ENCODE results near the gene STYX. TPM values are rescaled to one million over a fixed set of nuclear protein-coding genes. Genes with fewer than 3 reads are reported as not detected.

STYX gene
- total and polyA plus RNA-seq, 2 experiments from 2014 or later, result 23.3 to 40.2 TPM

DNA sequence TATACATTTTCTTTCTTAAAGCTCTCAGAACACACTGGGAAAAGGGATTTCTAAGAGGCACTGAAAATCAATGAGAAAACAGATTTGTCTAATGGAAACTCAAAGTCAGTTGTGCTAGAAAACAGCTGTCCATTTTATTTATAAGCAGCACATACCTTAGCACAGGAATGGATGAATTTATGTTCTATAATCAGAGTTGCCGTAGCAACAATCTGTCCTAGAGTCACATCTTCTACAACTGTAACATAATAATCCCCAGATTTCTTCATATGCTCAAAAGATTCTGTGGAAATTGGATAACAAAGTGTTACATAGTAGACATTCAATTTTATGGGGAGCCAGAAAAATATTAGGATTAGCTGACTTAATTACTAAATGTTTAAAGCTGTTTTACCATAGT, 51.7 kb downstream of the STYX start:
- Histone ChIP-seq H3K27me3 (ENCODE audit: insufficient read depth) (no peaks in the 10 kb centered on the region), H3K4me2 (no peak overlapping the region), H3K36me3 (ENCODE audit: insufficient read depth) (no peaks in the 10 kb centered on the region; the same call in 1 of the 2 replicates), H3K4me3 (no peak overlapping the region), H2AFZ (no peak overlapping the region), H3K27ac (ENCODE audit: low read depth) (no peak overlapping the region), H4K20me1 (replicated peaks; ENCODE audit: insufficient read depth) (0 out of 2 replicates have a peak, but pooled peaks cover 4% of the 10 kb centered on the region), H3K79me2 (replicated peaks; ENCODE audit: insufficient read depth) (peaks cover 7% of the 10 kb centered on the region), H3K9me2 (ENCODE audit: insufficient read depth) (no peaks in the 10 kb centered on the region), H3F3A (replicated peaks; ENCODE audit: low read depth) (no peaks in the 10 kb centered on the region), H3K4me1 (ENCODE audit: insufficient read depth) (0 out of 2 replicates have a peak, but pooled peaks cover 3% of the 10 kb centered on the region)
- DNase-seq (ENCODE audit: low spot score) (no peak), ATAC-seq (no peak)
- no peaks in the 10 kb centered on the region for H3K9me3 Mint-ChIP-seq
- peaks cover 7% of the 10 kb centered on the region for H3K27me3 Mint-ChIP-seq (ENCODE audit: insufficient read depth, low read depth, poor library complexity)
- H3K36me3 Mint-ChIP-seq (ENCODE audit: low read depth), result peaks cover 30% of the 10 kb centered on the region; the same call in 2 of the 3 replicates
- no peak overlapping the region for H3K27ac Mint-ChIP-seq
- H3K4me3 Mint-ChIP-seq, result no peak overlapping the region
- TF ChIP-seq NANOG (IDR thresholded peaks at IDR 0.05; ENCODE audit: borderline replicate concordance) (no peak), EZH2 (IDR thresholded peaks at IDR 0.05; ENCODE audit: low read depth, unreplicated experiment) (no peak), JUNB (IDR thresholded peaks at IDR 0.05; ENCODE audit: unreplicated experiment) (no peak), STAT1 (IDR thresholded peaks at IDR 0.05; ENCODE audit: unreplicated experiment) (no peak), EZH2phosphoT487 (IDR thresholded peaks at IDR 0.05; ENCODE audit: unreplicated experiment) (no peak), ZNF114 (CRISPR knock-in tag; IDR thresholded peaks at IDR 0.05) (no peak), CREB1 (CRISPR knock-in tag; IDR thresholded peaks at IDR 0.05; ENCODE audit: low read depth) (no peak), ETS1 (IDR thresholded peaks at IDR 0.05) (no peak), ZNF331 (CRISPR knock-in tag; IDR thresholded peaks at IDR 0.05; ENCODE audit: low read depth) (no peak), POLR2AphosphoS5 (IDR thresholded peaks at IDR 0.05; ENCODE audit: low read depth) (no peak)
- TF ChIP-seq, protein P1, sequence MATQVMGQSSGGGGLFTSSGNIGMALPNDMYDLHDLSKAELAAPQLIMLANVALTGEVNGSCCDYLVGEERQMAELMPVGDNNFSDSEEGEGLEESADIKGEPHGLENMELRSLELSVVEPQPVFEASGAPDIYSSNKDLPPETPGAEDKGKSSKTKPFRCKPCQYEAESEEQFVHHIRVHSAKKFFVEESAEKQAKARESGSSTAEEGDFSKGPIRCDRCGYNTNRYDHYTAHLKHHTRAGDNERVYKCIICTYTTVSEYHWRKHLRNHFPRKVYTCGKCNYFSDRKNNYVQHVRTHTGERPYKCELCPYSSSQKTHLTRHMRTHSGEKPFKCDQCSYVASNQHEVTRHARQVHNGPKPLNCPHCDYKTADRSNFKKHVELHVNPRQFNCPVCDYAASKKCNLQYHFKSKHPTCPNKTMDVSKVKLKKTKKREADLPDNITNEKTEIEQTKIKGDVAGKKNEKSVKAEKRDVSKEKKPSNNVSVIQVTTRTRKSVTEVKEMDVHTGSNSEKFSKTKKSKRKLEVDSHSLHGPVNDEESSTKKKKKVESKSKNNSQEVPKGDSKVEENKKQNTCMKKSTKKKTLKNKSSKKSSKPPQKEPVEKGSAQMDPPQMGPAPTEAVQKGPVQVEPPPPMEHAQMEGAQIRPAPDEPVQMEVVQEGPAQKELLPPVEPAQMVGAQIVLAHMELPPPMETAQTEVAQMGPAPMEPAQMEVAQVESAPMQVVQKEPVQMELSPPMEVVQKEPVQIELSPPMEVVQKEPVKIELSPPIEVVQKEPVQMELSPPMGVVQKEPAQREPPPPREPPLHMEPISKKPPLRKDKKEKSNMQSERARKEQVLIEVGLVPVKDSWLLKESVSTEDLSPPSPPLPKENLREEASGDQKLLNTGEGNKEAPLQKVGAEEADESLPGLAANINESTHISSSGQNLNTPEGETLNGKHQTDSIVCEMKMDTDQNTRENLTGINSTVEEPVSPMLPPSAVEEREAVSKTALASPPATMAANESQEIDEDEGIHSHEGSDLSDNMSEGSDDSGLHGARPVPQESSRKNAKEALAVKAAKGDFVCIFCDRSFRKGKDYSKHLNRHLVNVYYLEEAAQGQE (IDR thresholded peaks at IDR 0.05; ENCODE audit: unreplicated experiment), result no peak
- TF ChIP-seq, protein P2, sequence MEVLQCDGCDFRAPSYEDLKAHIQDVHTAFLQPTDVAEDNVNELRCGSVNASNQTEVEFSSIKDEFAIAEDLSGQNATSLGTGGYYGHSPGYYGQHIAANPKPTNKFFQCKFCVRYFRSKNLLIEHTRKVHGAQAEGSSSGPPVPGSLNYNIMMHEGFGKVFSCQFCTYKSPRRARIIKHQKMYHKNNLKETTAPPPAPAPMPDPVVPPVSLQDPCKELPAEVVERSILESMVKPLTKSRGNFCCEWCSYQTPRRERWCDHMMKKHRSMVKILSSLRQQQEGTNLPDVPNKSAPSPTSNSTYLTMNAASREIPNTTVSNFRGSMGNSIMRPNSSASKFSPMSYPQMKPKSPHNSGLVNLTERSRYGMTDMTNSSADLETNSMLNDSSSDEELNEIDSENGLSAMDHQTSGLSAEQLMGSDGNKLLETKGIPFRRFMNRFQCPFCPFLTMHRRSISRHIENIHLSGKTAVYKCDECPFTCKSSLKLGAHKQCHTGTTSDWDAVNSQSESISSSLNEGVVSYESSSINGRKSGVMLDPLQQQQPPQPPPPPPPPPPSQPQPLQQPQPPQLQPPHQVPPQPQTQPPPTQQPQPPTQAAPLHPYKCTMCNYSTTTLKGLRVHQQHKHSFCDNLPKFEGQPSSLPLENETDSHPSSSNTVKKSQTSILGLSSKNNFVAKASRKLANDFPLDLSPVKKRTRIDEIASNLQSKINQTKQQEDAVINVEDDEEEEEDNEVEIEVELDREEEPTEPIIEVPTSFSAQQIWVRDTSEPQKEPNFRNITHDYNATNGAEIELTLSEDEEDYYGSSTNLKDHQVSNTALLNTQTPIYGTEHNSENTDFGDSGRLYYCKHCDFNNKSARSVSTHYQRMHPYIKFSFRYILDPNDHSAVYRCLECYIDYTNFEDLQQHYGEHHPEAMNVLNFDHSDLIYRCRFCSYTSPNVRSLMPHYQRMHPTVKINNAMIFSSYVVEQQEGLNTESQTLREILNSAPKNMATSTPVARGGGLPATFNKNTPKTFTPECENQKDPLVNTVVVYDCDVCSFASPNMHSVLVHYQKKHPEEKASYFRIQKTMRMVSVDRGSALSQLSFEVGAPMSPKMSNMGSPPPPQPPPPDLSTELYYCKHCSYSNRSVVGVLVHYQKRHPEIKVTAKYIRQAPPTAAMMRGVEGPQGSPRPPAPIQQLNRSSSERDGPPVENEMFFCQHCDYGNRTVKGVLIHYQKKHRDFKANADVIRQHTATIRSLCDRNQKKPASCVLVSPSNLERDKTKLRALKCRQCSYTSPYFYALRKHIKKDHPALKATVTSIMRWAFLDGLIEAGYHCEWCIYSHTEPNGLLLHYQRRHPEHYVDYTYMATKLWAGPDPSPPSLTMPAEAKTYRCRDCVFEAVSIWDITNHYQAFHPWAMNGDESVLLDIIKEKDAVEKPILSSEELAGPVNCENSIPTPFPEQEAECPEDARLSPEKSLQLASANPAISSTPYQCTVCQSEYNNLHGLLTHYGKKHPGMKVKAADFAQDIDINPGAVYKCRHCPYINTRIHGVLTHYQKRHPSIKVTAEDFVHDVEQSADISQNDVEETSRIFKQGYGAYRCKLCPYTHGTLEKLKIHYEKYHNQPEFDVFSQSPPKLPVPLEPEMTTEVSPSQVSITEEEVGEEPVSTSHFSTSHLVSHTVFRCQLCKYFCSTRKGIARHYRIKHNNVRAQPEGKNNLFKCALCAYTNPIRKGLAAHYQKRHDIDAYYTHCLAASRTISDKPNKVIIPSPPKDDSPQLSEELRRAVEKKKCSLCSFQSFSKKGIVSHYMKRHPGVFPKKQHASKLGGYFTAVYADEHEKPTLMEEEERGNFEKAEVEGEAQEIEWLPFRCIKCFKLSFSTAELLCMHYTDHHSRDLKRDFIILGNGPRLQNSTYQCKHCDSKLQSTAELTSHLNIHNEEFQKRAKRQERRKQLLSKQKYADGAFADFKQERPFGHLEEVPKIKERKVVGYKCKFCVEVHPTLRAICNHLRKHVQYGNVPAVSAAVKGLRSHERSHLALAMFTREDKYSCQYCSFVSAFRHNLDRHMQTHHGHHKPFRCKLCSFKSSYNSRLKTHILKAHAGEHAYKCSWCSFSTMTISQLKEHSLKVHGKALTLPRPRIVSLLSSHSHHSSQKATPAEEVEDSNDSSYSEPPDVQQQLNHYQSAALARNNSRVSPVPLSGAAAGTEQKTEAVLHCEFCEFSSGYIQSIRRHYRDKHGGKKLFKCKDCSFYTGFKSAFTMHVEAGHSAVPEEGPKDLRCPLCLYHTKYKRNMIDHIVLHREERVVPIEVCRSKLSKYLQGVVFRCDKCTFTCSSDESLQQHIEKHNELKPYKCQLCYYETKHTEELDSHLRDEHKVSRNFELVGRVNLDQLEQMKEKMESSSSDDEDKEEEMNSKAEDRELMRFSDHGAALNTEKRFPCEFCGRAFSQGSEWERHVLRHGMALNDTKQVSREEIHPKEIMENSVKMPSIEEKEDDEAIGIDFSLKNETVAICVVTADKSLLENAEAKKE (CRISPR knock-in tag; IDR thresholded peaks at IDR 0.05), result no peak
- TF ChIP-seq, protein P3, sequence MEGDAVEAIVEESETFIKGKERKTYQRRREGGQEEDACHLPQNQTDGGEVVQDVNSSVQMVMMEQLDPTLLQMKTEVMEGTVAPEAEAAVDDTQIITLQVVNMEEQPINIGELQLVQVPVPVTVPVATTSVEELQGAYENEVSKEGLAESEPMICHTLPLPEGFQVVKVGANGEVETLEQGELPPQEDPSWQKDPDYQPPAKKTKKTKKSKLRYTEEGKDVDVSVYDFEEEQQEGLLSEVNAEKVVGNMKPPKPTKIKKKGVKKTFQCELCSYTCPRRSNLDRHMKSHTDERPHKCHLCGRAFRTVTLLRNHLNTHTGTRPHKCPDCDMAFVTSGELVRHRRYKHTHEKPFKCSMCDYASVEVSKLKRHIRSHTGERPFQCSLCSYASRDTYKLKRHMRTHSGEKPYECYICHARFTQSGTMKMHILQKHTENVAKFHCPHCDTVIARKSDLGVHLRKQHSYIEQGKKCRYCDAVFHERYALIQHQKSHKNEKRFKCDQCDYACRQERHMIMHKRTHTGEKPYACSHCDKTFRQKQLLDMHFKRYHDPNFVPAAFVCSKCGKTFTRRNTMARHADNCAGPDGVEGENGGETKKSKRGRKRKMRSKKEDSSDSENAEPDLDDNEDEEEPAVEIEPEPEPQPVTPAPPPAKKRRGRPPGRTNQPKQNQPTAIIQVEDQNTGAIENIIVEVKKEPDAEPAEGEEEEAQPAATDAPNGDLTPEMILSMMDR (conservative IDR thresholded peaks at IDR 0.05; ENCODE audit: low read depth in 2 of 2), result no peak
- H3K4me1 Mint-ChIP-seq, result no peaks in the 10 kb centered on the region

Measured in GM23338 (cell line).